HG02852 (cell line): Measurements from ENCODE around the gene LRIT3.
A peak's percentile ranks its signal among the peaks of the same experiment; 100 is the strongest.

Experiments
- ATAC-seq: cut with Tn5 transposase; IDR thresholded peaks from one replicate; pipeline ENCODE4 v1.9.1; 2021; ENCODE audit warnings: mild to moderate bottlenecking, moderate library complexity; ENCODE audit not compliant: unreplicated experiment

The LRIT3 gene, protein sequence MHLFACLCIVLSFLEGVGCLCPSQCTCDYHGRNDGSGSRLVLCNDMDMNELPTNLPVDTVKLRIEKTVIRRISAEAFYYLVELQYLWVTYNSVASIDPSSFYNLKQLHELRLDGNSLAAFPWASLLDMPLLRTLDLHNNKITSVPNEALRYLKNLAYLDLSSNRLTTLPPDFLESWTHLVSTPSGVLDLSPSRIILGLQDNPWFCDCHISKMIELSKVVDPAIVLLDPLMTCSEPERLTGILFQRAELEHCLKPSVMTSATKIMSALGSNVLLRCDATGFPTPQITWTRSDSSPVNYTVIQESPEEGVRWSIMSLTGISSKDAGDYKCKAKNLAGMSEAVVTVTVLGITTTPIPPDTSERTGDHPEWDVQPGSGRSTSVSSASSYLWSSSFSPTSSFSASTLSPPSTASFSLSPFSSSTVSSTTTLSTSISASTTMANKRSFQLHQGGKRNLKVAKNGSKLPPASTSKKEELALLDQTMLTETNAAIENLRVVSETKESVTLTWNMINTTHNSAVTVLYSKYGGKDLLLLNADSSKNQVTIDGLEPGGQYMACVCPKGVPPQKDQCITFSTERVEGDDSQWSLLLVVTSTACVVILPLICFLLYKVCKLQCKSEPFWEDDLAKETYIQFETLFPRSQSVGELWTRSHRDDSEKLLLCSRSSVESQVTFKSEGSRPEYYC

DNA sequence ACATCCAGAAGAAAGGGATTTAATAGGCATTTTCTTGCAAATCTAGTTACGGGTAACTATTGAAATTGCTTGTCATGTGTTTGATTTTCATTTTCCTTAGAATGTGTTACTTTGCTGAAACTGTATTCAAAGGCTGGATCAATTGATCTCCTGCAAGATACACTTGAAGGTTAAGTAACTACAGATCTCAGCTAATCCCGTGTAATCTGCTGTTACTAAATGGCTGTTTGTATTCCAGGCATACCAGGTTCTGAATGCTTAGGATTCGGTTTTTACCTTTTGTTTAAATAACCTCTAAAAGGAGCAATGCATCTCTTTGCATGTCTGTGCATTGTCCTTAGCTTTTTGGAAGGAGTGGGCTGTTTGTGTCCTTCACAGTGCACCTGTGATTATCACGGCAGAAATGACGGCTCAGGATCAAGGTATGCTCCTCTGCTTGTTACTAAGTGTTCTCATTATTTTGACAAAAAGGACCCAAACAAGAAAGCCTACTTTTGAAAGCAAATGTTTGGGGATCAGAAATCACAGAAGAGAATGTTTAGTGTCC lies at the start of gene LRIT3:
TSS of gene LRIT3 (plus strand) at position 212 of the 547 bp plus-strand sequence. CDS start at position 307, 95 bp downstream.
- no peak for ATAC-seq

DNA sequence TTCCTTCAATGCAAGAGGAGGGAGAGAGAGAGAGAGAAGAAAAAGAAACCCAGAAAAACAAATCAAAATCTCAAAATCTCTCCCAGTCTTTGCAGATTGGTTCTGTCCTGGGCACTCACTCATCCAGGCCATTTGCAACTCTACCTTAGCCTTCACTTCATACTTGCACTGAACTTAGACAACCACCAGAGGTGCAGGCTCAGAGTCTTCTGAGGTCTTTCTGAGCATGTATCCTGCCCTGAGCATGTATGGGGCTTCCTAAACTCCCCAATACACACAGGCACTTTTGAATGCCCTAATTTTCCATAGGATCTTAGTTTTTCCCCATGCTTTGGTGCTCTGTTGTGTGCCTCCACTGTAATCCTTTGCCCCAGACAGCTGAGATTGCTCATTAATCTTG lies 49.0 kb upstream of the LRIT3 start:
- no peak for ATAC-seq

DNA sequence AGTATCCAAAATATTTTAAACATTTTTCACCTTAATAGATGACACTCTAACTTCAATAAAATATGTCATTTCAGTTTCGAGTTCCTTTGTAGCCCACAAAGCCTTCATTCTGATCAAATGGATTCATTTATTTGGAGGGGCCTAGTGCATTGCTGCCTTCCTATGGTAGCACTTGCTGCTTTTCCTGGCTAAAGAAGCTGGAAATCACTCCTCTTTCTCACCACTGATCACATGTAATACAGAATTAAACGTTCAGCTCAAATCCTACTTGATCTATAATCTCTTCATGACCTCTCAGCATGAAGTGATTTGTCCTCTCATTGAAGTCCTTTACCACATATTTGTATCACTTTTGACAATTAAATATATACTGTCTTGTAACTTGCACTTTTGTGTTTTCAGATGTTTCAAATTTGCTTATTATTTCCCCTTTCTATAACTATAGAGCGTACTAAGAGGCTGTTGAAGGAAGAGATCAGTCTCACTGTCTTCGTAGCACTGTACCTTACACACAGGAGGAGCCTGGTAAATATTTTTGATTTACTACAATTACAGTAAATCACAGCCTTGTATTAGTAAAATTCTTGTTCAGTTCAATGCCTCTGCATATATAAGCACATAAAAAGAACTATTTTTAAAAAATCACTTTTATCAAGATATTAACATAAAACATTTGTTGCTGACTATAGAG lies 46.7 kb upstream of the LRIT3 start:
- ATAC-seq: no peak

DNA sequence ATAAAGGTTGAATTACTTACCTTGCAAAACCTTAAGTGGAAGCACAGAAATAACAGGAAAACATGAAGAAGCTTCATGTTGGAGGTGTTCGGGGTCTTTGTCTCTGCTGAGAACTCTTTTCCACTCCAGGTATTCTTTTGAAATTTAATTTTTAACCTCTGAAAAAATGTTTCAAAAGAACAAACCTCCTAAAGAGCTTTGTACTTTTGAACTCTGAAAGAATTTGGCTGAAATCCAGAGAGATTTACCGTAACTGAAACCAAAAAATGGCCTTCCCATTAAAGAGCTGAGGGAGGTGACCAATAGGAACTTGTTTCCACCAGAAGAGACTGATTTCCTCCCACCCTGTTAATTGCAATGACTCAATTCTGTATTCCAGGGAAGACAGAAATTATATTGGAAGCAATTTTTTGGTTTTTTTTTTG lies 46.0 kb upstream of the LRIT3 start, which contains the start of gene CFI:
TSS of gene CFI (minus strand) at position 105 of the 425 bp plus-strand sequence. CDS start at position 77, 28 bp downstream.
- ATAC-seq: no peak

DNA sequence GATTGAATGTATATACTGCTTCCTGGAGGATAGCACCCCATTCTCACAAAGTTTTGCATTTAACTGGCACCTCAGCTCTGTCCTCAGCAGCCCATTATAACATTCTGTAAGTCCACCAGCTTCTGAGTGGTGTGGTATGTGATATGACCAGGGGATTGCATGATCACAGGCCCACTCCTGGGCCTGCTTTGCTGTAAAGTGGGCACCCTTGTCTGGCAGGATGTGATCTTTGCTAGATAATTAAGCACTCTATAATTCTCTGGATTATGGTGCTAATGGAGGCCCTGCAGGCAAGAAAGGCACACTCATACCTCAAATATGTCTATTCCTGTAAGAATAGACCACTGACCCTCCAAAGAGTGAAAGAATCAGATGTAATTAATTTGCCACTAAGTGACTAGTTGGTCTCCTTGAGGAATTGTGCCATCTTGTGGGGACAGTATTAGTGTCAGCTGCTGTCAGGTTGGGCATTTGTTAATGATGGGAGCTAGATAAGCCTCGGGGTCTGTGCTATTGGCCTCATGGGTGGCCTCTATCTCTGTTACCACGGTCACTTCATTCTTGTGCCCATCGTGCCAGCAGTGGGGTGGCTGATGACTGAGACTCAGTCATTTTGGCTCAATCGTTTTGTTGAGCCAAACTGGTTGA lies 43.9 kb upstream of the LRIT3 start:
- ATAC-seq: peak; percentile 61

DNA sequence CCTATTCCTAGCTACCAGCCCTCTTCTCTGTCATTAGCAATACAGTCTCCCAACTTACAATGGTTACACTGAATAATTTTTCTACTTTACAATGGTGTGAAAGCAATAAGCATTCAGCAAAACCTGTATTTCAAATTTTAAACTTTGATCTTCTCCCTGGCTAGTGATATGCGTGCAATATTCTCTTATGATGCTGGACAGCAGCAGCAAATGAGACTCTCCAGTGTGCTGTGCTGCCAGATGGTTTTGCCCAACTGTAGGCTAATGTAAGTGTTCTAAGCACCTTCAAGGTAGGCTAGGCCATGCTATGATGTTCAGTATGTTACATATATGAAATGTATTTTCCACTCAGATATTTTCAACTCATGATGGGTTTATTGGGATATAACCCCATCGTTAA lies 38.3 kb upstream of the LRIT3 start:
- no peak for ATAC-seq

DNA sequence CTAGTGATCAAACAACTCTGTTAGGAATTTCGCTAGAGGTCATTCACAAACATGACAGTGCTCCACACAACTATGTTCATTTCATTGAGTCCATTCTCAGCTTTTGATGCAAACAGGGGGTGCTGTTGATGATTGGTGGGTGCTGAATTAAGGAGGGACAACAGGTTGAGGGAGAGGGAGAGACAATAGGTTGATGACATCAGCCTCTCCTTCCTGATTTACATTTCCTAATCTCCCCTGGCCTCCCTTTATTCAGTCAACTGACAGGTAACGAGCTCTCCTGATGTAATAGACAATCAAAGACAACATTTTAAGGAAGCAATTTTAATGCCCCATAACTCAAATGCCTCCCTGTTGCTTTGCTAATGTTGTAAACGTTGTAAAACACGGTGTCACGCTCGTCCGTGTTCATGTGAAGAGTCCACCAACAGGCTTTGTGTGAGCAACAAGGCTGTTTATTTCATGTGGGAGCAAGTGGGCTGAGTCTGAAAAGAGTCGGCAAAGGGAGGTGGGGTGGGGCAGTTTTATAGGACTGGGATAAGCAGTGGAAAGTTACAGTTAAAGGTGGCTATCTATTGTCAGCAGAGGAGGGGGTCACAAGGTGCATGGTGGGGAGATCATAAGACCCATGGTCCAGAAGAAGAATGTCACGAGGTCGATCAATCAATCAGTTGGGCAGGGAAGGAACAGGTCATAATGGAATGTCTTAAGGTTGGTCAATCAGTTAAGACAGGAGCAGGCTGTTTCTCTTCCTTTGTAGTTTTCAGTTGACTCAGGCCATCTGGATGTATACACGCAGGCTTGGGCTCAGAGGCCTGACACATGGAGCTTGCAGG lies 37.1 kb upstream of the LRIT3 start:
- ATAC-seq: no peak

DNA sequence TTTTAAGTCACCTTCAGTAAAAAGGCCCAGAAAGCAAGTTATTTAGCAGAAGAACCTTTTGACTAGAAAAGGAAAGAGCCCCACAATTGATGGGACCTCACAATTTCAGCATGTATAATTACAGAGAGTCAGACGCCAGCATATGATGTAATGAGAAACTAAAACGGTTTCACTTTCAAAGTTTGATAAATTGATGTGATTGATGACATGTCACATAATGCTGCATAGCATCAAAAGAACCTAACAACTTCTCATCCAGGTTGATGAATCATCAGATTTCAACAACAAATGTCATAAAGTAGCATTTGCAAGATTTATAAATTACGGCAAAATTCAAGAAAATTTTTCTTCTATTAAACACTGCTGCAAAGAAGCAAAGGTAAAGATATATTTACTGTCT lies 36.2 kb upstream of the LRIT3 start:
- ATAC-seq: no peak

DNA sequence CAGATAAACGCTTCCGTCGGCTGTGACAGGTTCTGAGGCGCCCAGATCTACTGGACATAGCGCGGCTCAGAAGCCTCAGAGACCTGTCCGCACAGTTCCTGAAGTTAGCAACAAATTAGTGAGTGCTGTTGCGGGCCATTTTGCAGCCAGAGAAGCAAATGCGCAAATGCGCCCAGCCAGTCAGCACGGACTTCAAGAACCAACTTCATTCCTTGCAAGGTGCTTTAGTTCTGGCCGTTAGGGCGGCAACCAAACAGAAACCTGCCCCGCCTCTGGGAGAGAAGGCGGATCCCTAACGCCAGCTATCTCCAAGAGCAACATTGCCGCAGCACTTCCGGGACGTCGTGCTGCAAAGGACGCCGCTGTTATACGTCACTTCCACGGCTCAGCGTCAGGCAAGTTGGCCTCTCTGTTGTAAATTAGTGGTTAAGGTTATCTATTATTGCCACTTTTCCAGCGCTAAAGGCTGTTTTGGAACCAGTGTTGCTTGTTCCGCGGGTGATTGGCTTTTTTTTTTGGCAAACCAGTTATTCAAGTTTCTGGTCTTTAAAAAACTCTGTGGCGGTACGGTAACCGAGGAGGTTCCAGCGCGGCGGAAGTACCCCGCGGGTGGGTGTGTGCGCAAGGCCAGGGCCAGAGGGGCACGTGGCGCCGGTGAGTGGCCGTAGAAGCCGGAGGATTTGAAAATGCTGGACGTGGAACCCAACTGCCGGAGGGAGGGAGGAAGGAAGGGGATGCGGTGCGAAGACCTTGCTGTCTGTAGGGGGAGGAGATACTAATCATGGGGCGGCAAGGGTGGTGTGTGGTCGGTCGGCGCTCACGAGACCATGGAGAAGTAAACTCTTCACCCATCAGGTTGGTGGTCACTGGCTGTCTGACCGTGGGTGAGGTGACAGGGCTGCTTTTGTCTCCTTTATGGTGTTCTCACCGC lies 32.5 kb upstream of the LRIT3 start, which contains the start of gene GAR1:
TSS of gene GAR1 (plus strand) at position 612 of the 931 bp plus-strand sequence. CDS start 403 bp downstream, outside the sequence.
- peak; percentile 99 for ATAC-seq

DNA sequence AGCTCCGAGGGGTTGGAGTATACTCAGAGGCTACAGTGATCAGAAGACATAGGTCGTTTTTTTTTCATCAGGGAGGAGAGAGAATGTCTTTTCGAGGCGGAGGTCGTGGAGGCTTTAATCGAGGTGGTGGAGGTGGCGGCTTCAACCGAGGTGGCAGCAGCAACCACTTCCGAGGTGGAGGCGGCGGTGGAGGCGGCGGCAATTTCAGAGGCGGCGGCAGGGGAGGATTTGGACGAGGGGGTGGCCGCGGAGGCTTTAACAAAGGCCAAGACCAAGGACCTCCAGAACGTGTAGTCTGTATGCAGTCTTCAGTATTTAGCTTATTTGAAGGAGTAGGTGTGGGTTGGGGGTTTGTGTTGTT lies 31.8 kb upstream of the LRIT3 start:
- no peak for ATAC-seq

DNA sequence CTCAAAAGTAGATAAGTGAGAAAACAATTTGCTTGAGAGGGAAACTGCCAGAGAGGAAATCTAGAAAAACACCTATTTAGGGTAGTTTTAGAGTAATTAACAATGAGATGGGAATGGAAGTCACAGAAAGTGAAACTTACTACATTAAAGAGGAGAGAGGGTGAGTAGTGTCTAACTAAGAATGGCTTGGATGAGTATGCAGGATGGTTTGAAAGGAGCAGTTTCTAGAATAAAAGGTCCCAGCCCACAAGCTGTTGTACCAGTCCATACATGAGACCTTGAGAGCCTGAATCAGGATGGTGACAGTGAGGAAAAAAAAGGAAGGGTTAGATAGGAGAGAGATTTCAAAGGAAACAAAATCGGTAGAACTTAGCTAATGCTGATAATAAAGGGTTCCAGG lies 31.0 kb upstream of the LRIT3 start:
- ATAC-seq: no peak

DNA sequence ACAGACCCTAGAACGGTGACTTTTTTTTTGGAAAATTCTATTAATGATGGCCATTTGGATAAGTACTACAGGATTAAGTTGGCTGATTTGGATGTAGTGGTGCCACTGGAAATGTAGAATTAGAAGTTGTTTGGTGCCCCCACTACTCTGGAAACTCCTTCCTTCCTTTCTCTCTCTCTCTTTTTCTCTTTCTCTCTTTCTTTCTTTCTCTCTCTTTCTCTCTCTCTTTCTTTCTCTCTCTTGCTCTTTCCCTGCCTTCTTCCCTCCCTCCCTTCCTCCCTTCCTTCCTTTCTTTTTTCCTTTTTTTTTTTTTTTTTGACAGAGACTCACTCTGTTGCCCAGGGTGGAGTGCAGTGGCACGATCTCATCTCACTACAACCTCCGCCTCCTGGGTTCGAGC lies 29.6 kb upstream of the LRIT3 start:
- no peak for ATAC-seq

DNA sequence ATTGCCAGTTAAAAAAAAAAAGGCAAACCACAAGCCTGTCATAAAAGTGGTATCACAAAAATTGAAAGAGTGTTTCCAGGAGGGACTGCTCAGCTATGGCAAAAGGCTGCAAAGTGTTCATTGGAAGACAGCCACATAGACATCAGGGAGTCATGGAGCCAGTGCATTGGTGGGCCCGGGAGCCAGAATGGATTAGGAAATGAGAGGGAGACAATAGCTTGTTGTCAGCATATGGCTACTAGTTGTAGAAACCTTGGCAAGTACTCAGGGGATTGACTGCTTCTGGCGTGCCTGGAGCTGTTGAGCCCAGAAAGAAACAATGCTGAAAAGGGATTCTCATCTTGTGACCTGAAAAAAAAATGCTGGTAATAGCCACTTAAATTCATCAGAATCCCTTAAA lies 27.3 kb upstream of the LRIT3 start:
- ATAC-seq: no peak

DNA sequence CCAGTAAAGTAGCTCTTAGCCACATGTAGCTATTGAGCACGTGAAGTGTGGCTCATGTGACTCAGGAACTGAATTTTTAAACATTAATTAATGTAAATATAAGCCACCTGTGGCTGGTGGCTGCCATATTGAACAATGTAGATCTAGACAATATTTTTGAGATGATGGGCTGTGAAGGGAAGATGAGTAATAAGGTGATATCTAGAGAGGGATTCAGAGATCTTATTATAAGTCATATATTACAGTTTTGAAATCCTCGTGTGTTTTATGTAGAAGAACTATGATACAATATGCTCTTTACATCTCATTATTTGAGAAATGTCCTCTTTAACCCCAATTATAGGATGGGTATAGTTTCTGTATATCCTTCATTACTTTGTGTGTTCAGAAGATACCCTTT lies 26.7 kb upstream of the LRIT3 start:
- ATAC-seq: no peak

DNA sequence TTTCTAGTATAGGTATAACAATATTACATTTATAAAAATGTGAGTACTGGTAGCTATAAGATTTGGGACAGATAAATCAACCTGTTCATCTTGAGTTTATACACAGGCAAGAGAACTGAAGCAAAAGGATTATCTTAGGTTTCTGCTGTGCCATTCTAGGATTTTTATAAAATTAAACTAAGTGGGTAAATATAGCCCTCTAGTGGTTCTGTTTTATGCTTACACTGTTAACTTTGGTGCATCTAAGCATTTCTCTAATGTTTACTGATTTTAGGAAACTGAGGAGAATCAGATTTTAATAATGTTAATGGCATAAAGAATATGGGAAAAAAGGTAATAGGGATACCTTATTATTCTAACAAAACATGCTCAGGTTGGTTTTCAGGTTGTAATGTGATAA lies 21.2 kb upstream of the LRIT3 start:
- ATAC-seq: no peak

DNA sequence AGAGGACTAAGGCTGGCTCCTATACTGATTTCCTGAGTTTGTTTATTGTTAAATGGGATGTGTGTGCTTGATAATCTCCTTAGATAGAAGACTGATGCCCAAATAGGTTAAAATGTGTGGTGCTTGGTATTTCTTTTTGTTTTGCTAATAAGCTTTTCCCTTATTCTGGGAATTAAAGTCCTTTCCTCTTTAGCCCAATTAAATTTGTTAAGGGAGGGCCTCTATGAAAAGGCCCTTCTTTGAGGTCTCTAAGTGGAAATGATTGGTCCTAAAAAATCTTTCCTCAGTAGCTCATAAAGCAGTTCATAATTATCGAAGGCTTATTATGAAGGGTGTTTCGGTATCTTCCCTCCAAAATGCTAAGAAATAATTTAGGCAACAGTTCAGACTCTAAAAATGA lies 20.2 kb upstream of the LRIT3 start, which contains the start of gene RRH:
TSS of gene RRH (plus strand) at position 301 of the 400 bp plus-strand sequence. CDS start at position 357, 56 bp downstream.
- no peak for ATAC-seq

DNA sequence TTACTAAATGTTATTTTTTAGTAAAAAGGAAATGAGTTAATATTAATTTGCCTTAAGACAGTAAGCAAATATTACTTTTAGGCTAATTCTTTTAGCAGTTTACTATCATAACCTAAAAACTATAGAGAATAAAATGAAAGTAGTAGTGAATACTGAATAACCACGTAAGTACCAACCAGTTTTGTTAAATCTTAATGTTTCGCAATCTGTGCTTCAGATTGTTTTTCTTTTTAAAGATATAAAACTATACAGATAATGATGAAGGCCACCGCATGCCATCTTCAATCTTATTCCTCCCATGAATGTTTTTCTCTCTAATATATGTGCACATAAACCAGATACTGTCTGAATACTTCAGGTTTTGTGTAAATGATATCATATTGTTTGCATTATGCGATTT lies 14.2 kb upstream of the LRIT3 start:
- ATAC-seq: no peak

DNA sequence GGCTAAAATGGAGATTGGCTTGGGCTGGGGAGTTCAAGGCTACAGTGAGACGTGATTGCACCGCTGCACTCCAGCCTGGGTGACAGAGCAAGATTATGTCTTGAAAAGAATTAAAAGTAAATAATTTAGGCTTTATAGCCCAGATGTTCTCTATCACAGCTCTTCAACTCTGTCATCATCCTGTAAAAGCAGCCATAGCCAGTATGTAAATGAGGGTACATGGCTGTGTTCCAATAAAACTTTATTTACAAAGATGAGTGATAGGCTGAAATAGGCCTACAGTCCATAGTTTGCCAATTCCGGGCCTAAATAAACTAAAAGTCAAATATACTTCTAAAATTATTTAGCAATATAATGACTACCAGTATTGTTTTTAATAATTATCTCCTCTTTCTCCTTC lies 10.9 kb upstream of the LRIT3 start:
- ATAC-seq: no peak
